K562 (cell line): ENCODE measurements around the gene C1QL2. TPM values are rescaled to one million over a fixed set of nuclear protein-coding genes. Genes with fewer than 3 reads are reported as not detected.

Experiments
- ETV1 ChIP-seq: fragments of 450-650 bp; conservative IDR thresholded peaks from 2 replicates; pipeline ENCODE4 v1.6.1; 2016; ENCODE audit warnings: missing genetic modification characterization, control low read depth, low read depth, missing compliant biosample characterization
- GTF2E2 ChIP-seq: fragments of 200-800 bp; sonication (Bioruptor generic); IDR thresholded peaks from 2 replicates; pipeline ENCODE4 v1.6.1; 2016; ENCODE audit warnings: missing genetic modification characterization, missing compliant biosample characterization
- SOX6 ChIP-seq: fragments of 450-650 bp; IDR thresholded peaks from 2 replicates; pipeline ENCODE4 v1.6.1; 2014; ENCODE audit warnings: mild to moderate bottlenecking
- TOE1 ChIP-seq, 2 experiments: fragments of 450-650 bp in 1 of 2; sonication (generic) in 1 of 2; formaldehyde crosslinking in 1 of 2; IDR thresholded peaks; 2 replicates each; pipeline versions ENCODE4 v1.7.1 to v1.8.0; 2016 to 2022; ENCODE audit warnings: borderline replicate concordance in 2 of 2, mild to moderate bottlenecking in 2 of 2, antibody characterized with exemption in 1 of 2, inconsistent platforms in 1 of 2, low read depth in 1 of 2, missing genetic modification reagents in 1 of 2, moderate library complexity in 1 of 2
- ZNF586 ChIP-seq: fragments of 450-650 bp; formaldehyde crosslinking; conservative IDR thresholded peaks from 2 replicates; pipeline ENCODE4 v1.4.0; 2020; ENCODE audit warnings: mild to moderate bottlenecking, moderate library complexity
- ZNF695 ChIP-seq: fragments of 450-650 bp; formaldehyde crosslinking; IDR thresholded peaks from 2 replicates; pipeline ENCODE4 v1.4.0; 2020; ENCODE audit warnings: mild to moderate bottlenecking, moderate library complexity
- polyA plus RNA-seq, 8 experiments: library from polyadenylated mRNA; depleted of rRNA in 4 of 8; stranded (reverse) in 5 of 8; unstranded in 3 of 8; fragments of >200 nt; fragmentation: Nextera tagmentation in 2 of 8; fragmentation: Illumina TruSeq in 1 of 8; extraction: Ambion mirVana in 2 of 8; extraction: Trizol in 1 of 8; gene quantifications; 2 replicates each; pipeline versions ENCODE4 v1.2.1 to v1.2.3, GENCODE V29; 2011 to 2014; ENCODE audit warnings: inconsistent platforms in 1 of 8, missing spikeins in 1 of 8
- total RNA-seq, 7 experiments: library from RNA; depleted of rRNA in 6 of 7; stranded (reverse); fragments of >200 nt in 6 of 7; fragmentation: Illumina TruSeq in 2 of 7; extraction: Trizol in 2 of 7; gene quantifications; 2 replicates each; pipeline versions ENCODE4 v1.2.1 to v1.2.3, GENCODE V29; 2011 to 2021; ENCODE audit warnings: low replicate concordance in 1 of 7
- TF ChIP-seq, protein P1 (sequence below): sonication (generic); formaldehyde crosslinking; IDR thresholded peaks from 2 replicates; pipeline ENCODE4 v1.5.0; 2020; ENCODE audit warnings: missing genetic modification reagents
- TF ChIP-seq, protein P2 (sequence below), 3 experiments: fragments of 200-800 bp in 1 of 3; fragments of 250-450 bp in 1 of 3; fragments of 450-650 bp in 1 of 3; sonication (Bioruptor Pico) in 1 of 3; sonication (Bioruptor generic) in 1 of 3; formaldehyde crosslinking in 1 of 3; IDR thresholded peaks; 2 replicates each; pipeline versions ENCODE4 v1.6.1 to v1.8.0; 2016 to 2022; ENCODE audit warnings: mild to moderate bottlenecking in 2 of 3, missing genetic modification characterization in 2 of 3, missing compliant biosample characterization in 1 of 3, moderate library complexity in 1 of 3

Gene C1QL2
- total and polyA plus RNA-seq, 9 of the 15 experiments (the other 6 are each of a cell fraction or from before 2014, with no cell fraction given), result not detected

DNA sequence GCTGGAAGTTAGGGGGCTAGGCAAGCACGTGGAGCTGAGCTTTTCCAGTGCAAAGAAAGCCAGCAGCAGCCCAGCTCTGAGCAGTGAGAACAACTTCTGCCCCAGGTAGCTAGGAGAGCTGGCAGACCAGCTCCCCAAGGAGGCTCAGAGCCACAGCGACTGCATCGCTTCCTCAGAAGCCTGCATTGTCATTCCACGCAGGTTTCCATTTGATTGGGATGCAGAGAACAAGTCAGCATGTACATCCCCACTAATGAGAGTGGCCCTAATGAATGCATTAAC lies 45.1 kb downstream of the C1QL2 start (continued):
- TF ChIP-seq, protein P1, sequence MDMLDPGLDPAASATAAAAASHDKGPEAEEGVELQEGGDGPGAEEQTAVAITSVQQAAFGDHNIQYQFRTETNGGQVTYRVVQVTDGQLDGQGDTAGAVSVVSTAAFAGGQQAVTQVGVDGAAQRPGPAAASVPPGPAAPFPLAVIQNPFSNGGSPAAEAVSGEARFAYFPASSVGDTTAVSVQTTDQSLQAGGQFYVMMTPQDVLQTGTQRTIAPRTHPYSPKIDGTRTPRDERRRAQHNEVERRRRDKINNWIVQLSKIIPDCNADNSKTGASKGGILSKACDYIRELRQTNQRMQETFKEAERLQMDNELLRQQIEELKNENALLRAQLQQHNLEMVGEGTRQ (CRISPR knock-in tag), result no peak
- TF ChIP-seq ZNF695 (CRISPR knock-in tag) (no peak), TOE1 (IDR thresholded peaks at IDR 0.05; ENCODE audit: borderline replicate concordance) (no peak), TOE1 (CRISPR knock-in tag; IDR thresholded peaks at IDR 0.05; ENCODE audit: borderline replicate concordance, low read depth) (no peak), SOX6 (no peak), ZNF586 (CRISPR knock-in tag) (no peak), GTF2E2 (tag) (no peak), ETV1 (no peak)
- TF ChIP-seq, protein P2, sequence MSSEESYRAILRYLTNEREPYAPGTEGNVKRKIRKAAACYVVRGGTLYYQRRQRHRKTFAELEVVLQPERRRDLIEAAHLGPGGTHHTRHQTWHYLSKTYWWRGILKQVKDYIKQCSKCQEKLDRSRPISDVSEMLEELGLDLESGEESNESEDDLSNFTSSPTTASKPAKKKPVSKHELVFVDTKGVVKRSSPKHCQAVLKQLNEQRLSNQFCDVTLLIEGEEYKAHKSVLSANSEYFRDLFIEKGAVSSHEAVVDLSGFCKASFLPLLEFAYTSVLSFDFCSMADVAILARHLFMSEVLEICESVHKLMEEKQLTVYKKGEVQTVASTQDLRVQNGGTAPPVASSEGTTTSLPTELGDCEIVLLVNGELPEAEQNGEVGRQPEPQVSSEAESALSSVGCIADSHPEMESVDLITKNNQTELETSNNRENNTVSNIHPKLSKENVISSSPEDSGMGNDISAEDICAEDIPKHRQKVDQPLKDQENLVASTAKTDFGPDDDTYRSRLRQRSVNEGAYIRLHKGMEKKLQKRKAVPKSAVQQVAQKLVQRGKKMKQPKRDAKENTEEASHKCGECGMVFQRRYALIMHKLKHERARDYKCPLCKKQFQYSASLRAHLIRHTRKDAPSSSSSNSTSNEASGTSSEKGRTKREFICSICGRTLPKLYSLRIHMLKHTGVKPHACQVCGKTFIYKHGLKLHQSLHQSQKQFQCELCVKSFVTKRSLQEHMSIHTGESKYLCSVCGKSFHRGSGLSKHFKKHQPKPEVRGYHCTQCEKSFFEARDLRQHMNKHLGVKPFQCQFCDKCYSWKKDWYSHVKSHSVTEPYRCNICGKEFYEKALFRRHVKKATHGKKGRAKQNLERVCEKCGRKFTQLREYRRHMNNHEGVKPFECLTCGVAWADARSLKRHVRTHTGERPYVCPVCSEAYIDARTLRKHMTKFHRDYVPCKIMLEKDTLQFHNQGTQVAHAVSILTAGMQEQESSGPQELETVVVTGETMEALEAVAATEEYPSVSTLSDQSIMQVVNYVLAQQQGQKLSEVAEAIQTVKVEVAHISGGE (CRISPR knock-in tag; IDR thresholded peaks at IDR 0.05), result no peak
